GM10266 (cell line): ENCODE results near the gene GPHN.
"Not testable (repeated sequence)": the region's sequence is repeated elsewhere in the genome, so short reads cannot be mapped to it uniquely, and the experiment has no call there.

ENCODE experiments used
- DNase-seq: peaks from one replicate; pipeline ENCODE4 v3.0.0; 2012; ENCODE audit errors: extremely low spot score
- CTCF ChIP-seq: IDR thresholded peaks from 2 replicates; pipeline ENCODE4 v1.5.1; 2012; ENCODE audit warnings: mild to moderate bottlenecking, low read depth; ENCODE audit not compliant: control insufficient read depth, insufficient read depth; ENCODE audit errors: missing control alignments

Gene GPHN

GRCh38 chr14:66701813-66702212 lies 193.9 kb downstream of the GPHN start:
- no peak for TF ChIP-seq CTCF
- no peak for DNase-seq

GRCh38 chr14:66708267-66708666 lies 200.3 kb downstream of the GPHN start:
- no peak for TF ChIP-seq CTCF
- DNase-seq: no peak

GRCh38 chr14:66709291-66709690 lies 201.3 kb downstream of the GPHN start:
- TF ChIP-seq CTCF: no peak
- no peak for DNase-seq

GRCh38 chr14:66714291-66714690 lies 206.3 kb downstream of the GPHN start:
- DNase-seq: not testable (repeated sequence)

- DNase-seq: not testable (repeated sequence)
Observed at GRCh38 chr14:66715313-66715712, 207.4 kb downstream of the GPHN start.

DNA sequence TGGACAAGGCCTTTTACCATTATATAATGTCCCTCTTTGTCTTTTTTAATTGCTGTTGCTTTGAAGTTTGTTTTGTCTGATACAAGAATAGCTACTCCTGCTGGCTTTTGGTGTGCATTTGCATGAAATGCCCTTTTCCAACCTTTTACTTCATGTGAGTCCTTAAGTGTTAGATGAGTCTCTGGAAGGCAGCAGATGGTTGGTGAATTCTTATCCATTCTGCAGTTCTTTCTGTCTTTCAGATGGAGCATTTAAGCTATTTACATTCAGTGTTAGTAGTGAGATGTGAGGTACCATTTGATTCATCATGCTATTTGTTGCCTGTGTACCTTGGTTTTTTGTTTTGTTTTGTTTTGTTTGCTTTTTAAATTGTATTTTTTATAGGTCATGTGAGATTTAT lies 208.3 kb downstream of the GPHN start:
- no peak for DNase-seq
- no peak for TF ChIP-seq CTCF

- DNase-seq: no peak
- TF ChIP-seq CTCF: no peak
Observed at GRCh38 chr14:66717561-66718140, 209.7 kb downstream of the GPHN start.

GRCh38 chr14:66724996-66725395 lies 217.0 kb downstream of the GPHN start:
- DNase-seq: no peak
- no peak for TF ChIP-seq CTCF

DNA sequence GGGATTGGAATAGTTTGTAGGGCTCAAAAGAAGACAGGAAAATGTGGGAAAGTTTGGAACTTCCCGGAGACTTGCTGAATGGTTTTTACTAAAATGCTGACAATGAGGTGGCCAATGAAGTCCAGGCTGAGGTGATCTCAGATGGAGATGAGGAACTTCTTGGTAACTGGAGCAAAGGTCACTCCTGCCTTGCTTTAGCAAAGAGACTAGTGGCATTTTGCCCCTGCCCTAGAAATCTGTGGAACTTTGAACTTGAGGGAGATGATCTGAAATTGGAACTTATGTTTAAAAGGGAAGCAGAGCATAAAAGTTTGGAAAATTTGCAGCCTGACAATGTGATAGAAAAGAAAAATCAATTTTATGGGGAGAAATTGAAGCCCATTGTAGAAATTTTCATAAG lies 223.4 kb downstream of the GPHN start:
- DNase-seq: not testable (repeated sequence)
